Memory B cell (primary cell): ENCODE data around the gene EXOC7.
"Not testable (repeated sequence)": the region's sequence is repeated elsewhere in the genome, so short reads cannot be mapped to it uniquely, and the experiment has no call there.

Experiments
- ATAC-seq: fragments of 150-1000 bp; cut with Tn5 transposase; 2 replicates; pipeline ENCODE4 v1.10.0; 2021; ENCODE audit warnings: low read depth, mild to moderate bottlenecking, moderate library complexity
- DNase-seq, 2 donors: peaks; one replicate each; pipeline ENCODE4 v3.0.0; 2022; ENCODE audit warnings: low spot score in 2 of 2
- H3K27ac Mint-ChIP-seq: one replicate; pipeline ENCODE4 v1.8.0; 2022; ENCODE audit warnings: mild to moderate bottlenecking, moderate library complexity, mixed read lengths
- H3K27me3 Mint-ChIP-seq: one replicate; pipeline ENCODE4 v1.8.0; 2022; ENCODE audit warnings: mixed read lengths
- H3K36me3 Mint-ChIP-seq: one replicate; pipeline ENCODE4 v1.8.0; 2022; ENCODE audit warnings: mild to moderate bottlenecking, mixed read lengths
- H3K4me1 Mint-ChIP-seq: one replicate; pipeline ENCODE4 v1.8.0; 2022; ENCODE audit warnings: mixed read lengths
- H3K4me3 Mint-ChIP-seq: one replicate; pipeline ENCODE4 v1.8.0; 2022; ENCODE audit warnings: mild to moderate bottlenecking, moderate library complexity, mixed read lengths
- H3K9me3 Mint-ChIP-seq: one replicate; pipeline ENCODE4 v1.8.0; 2022; ENCODE audit warnings: mixed read lengths

Gene EXOC7

GRCh38 chr17:76048711-76049110, 54.9 kb downstream of the EXOC7 start:
- Mint-ChIP-seq H3K4me3 (no peak overlapping the region), H3K27ac (peak overlapping the region; percentile 6), H3K27me3 (no peaks in the 10 kb centered on the region), H3K36me3 (peaks cover 35% of the 10 kb centered on the region), H3K9me3 (no peaks in the 10 kb centered on the region), H3K4me1 (peaks cover 8% of the 10 kb centered on the region)
- ATAC-seq = no peak
- no peak for DNase-seq

- no peak for DNase-seq
- Mint-ChIP-seq H3K4me3 (no peak overlapping the region), H3K36me3 (peaks cover 35% of the 10 kb centered on the region), H3K4me1 (peaks cover 8% of the 10 kb centered on the region), H3K27ac (peak overlapping the region; percentile 6), H3K9me3 (no peaks in the 10 kb centered on the region), H3K27me3 (no peaks in the 10 kb centered on the region)
- no peak for ATAC-seq
Observed at GRCh38 chr17:76048025-76048605, 55.5 kb downstream of the EXOC7 start.

- Mint-ChIP-seq H3K36me3 (peaks cover 35% of the 10 kb centered on the region), H3K27me3 (no peaks in the 10 kb centered on the region), H3K4me1 (peaks cover 8% of the 10 kb centered on the region), H3K27ac (no peak overlapping the region), H3K4me3 (no peak overlapping the region), H3K9me3 (no peaks in the 10 kb centered on the region)
- DNase-seq (no peak), ATAC-seq (no peak)
Observed at GRCh38 chr17:76046064-76046463, 57.5 kb downstream of the EXOC7 start.

GRCh38 chr17:76044475-76045007, 59.0 kb downstream of the EXOC7 start:
- not testable (repeated sequence) for DNase-seq, H3K4me3 Mint-ChIP-seq, H3K4me1 Mint-ChIP-seq, H3K9me3 Mint-ChIP-seq, H3K27me3 Mint-ChIP-seq, ATAC-seq, H3K27ac Mint-ChIP-seq
- peaks cover 34% of the 10 kb centered on the region for H3K36me3 Mint-ChIP-seq

GRCh38 chr17:76042868-76043267, 60.7 kb downstream of the EXOC7 start:
- H3K27me3 Mint-ChIP-seq, H3K27ac Mint-ChIP-seq, H3K4me3 Mint-ChIP-seq, H3K4me1 Mint-ChIP-seq, ATAC-seq, DNase-seq, H3K9me3 Mint-ChIP-seq: not testable (repeated sequence)
- H3K36me3 Mint-ChIP-seq = peaks cover 35% of the 10 kb centered on the region

- DNase-seq = no peak
- peak overlapping the region; percentile 50 for H3K27ac Mint-ChIP-seq
- no peaks in the 10 kb centered on the region for H3K9me3 Mint-ChIP-seq
- H3K4me3 Mint-ChIP-seq = no peak overlapping the region
- peaks cover 31% of the 10 kb centered on the region for H3K36me3 Mint-ChIP-seq
- H3K4me1 Mint-ChIP-seq = no peaks in the 10 kb centered on the region
- no peaks in the 10 kb centered on the region for H3K27me3 Mint-ChIP-seq
- no peak for ATAC-seq
Observed at GRCh38 chr17:76040376-76040775, 63.2 kb downstream of the EXOC7 start.

- DNase-seq (no peak), ATAC-seq (no peak)
- Mint-ChIP-seq H3K9me3 (no peaks in the 10 kb centered on the region), H3K4me1 (no peaks in the 10 kb centered on the region), H3K27ac (no peak overlapping the region), H3K4me3 (no peak overlapping the region), H3K36me3 (peaks cover 27% of the 10 kb centered on the region), H3K27me3 (no peaks in the 10 kb centered on the region)
Observed at GRCh38 chr17:76039121-76039520, 64.5 kb downstream of the EXOC7 start.

GRCh38 chr17:76038050-76038449, 65.5 kb downstream of the EXOC7 start:
- ATAC-seq (no peak), DNase-seq (no peak)
- H3K9me3 Mint-ChIP-seq = no peaks in the 10 kb centered on the region
- H3K36me3 Mint-ChIP-seq = peaks cover 21% of the 10 kb centered on the region
- H3K27ac Mint-ChIP-seq = peak overlapping the region; percentile 1
- H3K4me3 Mint-ChIP-seq = no peak overlapping the region
- no peaks in the 10 kb centered on the region for H3K4me1 Mint-ChIP-seq
- H3K27me3 Mint-ChIP-seq = no peaks in the 10 kb centered on the region

- DNase-seq (no peak), ATAC-seq (no peak)
- Mint-ChIP-seq H3K27me3 (no peaks in the 10 kb centered on the region), H3K9me3 (no peaks in the 10 kb centered on the region), H3K4me1 (no peaks in the 10 kb centered on the region), H3K27ac (no peak overlapping the region), H3K4me3 (no peak overlapping the region), H3K36me3 (peaks cover 21% of the 10 kb centered on the region)
Observed at GRCh38 chr17:76036497-76037261, 66.9 kb downstream of the EXOC7 start.

GRCh38 chr17:76034428-76035350, 68.9 kb downstream of the EXOC7 start:
- Mint-ChIP-seq H3K4me3 (no peak overlapping the region), H3K36me3 (peaks cover 11% of the 10 kb centered on the region), H3K9me3 (no peaks in the 10 kb centered on the region), H3K4me1 (peaks cover 1% of the 10 kb centered on the region), H3K27me3 (no peaks in the 10 kb centered on the region), H3K27ac (no peak overlapping the region)
- no peak for ATAC-seq
- no peak for DNase-seq

- Mint-ChIP-seq H3K4me3 (no peak overlapping the region), H3K27ac (no peak overlapping the region), H3K9me3 (no peaks in the 10 kb centered on the region), H3K27me3 (no peaks in the 10 kb centered on the region), H3K4me1 (peaks cover 7% of the 10 kb centered on the region), H3K36me3 (no peaks in the 10 kb centered on the region)
- ATAC-seq (no peak), DNase-seq (no peak)
Observed at GRCh38 chr17:76033139-76033538, 70.4 kb downstream of the EXOC7 start.

GRCh38 chr17:76032780-76033108, 70.8 kb downstream of the EXOC7 start:
- Mint-ChIP-seq H3K4me1 (peaks cover 7% of the 10 kb centered on the region), H3K9me3 (no peaks in the 10 kb centered on the region), H3K27me3 (no peaks in the 10 kb centered on the region), H3K4me3 (no peak overlapping the region), H3K27ac (no peak overlapping the region), H3K36me3 (no peaks in the 10 kb centered on the region)
- ATAC-seq (no peak), DNase-seq (no peak)

GRCh38 chr17:76032073-76032779, 71.4 kb downstream of the EXOC7 start:
- no peak for DNase-seq
- Mint-ChIP-seq H3K4me1 (peaks cover 7% of the 10 kb centered on the region), H3K27me3 (peaks cover 2% of the 10 kb centered on the region), H3K4me3 (no peak overlapping the region), H3K27ac (no peak overlapping the region), H3K9me3 (no peaks in the 10 kb centered on the region), H3K36me3 (no peaks in the 10 kb centered on the region)
- ATAC-seq = no peak
